GM19240 (cell line): ENCODE measurements around the gene TRIM47.

Source experiments
- DNase-seq: peaks from one replicate; pipeline ENCODE4 v3.0.0; 2011; ENCODE audit warnings: low spot score; ENCODE audit not compliant: insufficient read length

Gene TRIM47

DNA sequence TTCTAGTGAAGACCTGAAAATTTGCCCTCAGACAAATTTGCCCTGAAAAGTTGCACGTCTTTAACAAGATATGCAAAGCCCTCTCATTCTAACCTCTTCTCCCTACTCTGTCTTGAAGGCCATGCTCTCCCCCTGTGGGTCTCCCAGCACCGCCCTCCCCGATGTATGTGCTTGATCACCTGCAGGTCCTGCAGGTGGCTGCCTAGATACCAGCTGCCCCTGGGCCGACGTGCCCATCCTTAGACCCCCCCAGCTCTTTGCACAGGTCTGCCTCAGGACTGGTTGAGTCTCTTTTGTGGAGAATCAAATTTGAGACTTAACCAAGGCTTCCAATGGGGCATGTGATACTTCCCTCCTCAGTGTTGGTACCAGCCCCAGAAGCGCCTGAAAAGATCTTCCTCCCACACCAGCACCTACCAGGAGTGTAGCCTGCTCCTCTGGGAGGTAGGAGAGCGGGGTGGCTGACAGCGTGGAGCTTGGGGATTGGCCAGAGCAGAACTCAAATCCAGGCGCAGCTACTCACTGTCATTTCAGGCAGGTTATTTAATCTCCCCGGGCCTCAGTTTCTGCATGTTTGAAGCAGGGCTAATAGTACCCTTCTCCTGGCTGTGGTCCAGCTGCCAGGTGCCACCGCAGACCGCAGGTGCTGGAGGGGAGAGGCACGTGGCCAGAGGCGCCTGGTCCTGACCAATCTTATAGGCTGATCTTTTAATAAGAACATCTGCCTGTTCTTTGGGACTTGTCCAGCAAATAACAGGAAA lies 30.9 kb upstream of the TRIM47 start:
- no peak for DNase-seq

DNA sequence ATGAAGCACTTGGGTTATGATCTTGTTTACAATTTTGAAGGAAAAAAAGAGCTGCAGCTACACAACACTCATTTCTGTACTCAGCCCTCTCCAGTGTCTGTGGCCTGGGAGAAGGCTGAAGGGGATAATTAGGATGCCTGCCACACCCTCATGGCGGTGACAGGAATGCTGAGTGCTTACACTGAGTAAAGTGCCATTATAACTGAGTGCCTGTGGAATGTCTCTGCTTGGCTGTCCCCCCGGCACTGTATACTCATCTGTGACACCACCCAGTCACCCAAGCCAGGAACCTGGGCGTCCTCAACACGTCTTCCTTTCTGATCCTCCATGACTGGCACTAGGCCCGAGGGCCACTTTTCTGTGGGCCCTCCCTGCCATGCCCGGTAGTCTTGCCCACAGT lies 29.8 kb upstream of the TRIM47 start:
- no peak for DNase-seq

- DNase-seq: no peak
Observed at GRCh38 chr17:75906143-75906884, 27.9 kb upstream of the TRIM47 start.

GRCh38 chr17:75904749-75905521 lies 26.6 kb upstream of the TRIM47 start, which contains the start of gene MRPL38:
TSS of gene MRPL38 (minus strand) at chr17:75904884. CDS start at chr17:75904875, 9 bp downstream.
- DNase-seq: peak; percentile 99

DNA sequence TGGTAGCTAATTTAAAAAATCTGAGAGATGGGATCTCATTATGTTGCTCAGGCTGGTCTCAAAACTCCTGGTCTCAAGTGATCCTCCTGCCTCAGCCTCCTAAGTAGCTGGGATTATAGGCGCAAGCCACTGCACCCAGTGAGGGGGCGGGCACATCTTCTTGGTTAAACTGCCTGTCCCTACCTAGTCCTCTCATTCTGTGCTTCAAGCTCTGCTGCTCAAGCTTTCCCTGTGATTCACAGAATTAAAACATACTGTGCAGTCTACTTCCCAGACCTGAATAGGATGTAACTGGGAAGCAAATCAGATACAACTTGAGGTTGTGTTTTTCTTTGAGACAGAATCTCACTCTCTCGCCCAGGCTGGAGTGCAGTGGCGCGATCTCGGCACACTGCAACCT lies 24.0 kb upstream of the TRIM47 start:
- no peak for DNase-seq

- DNase-seq: no peak
Observed at GRCh38 chr17:75901727-75902126, 23.3 kb upstream of the TRIM47 start.

GRCh38 chr17:75900691-75901533 lies 22.5 kb upstream of the TRIM47 start:
- DNase-seq: no peak

GRCh38 chr17:75899767-75900468 lies 21.5 kb upstream of the TRIM47 start:
- DNase-seq: no peak

- no peak for DNase-seq
Observed at GRCh38 chr17:75899353-75899752, 21.0 kb upstream of the TRIM47 start.

GRCh38 chr17:75898791-75899190 lies 20.4 kb upstream of the TRIM47 start:
- no peak for DNase-seq

DNA sequence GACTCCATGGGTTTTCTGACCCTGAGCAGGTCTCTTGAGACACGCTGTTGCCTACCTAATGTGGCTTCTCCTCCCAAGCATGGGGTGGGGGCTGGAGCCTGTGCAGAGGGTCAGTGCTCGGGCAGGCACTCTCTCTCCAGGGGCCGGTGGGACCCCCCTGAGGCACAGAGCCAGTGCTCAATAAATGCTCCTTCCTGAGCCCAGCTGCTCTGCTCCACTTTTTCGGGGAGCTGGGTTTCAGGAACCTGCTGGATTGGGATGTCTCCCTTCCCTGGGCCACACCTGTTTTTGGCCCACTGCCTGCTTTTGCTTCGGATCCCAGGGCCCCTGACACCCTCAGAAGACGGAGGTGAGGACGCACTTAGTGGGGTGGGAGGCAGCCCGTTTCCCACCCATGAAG lies 19.7 kb upstream of the TRIM47 start:
- DNase-seq: no peak

GRCh38 chr17:75897160-75898019 lies 19.0 kb upstream of the TRIM47 start:
- no peak for DNase-seq

GRCh38 chr17:75896415-75897159 lies 18.2 kb upstream of the TRIM47 start, which contains the start of gene TRIM65:
TSS of gene TRIM65 (minus strand) at chr17:75896951. CDS start at chr17:75896937, 14 bp downstream.
- peak; percentile 71 for DNase-seq

DNA sequence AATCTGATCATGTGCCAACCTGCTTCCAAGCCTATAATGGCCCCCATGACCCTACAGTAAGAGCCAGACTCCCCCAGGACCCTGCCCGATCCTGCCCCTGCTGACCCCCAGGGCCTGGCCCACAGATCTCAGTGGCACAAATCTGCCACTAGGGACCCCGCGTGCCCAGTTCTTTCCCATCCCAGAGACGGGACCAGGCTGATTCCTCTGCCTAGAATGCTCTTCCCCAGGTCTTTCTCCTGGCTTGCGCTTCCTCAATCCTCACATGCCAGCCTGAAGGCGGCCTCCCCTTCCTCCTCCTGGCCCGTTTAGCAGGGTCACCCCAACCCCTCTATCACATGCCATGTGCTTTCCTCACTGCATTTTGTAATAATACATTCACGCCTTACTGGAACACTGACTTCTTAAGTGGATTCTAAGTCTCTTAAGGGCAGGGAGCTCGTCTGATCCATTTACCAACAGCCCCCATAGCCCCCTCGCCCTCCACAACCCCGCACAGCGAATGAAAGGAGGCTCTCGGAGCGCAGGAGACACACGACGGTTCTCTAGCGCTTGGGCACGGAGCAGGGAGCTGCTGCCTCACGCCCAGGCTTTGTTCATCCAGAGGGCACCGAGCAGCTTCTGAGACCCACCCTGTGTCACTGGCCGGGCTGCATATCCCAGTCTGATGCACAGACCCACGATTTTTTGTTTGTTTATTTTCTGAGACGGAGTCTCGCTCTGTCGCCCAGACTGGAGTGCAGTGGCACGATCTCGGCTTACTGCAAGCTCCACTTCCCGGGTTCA lies 17.2 kb upstream of the TRIM47 start:
- no peak for DNase-seq

- DNase-seq: no peak
Observed at GRCh38 chr17:75894049-75894733, 15.8 kb upstream of the TRIM47 start.

- DNase-seq: no peak
Observed at GRCh38 chr17:75893305-75894048, 15.1 kb upstream of the TRIM47 start.
